ENCODE results near the gene DLX4. TPM values are rescaled to one million over a fixed set of nuclear protein-coding genes. Genes with fewer than 3 reads are reported as not detected.
A peak's percentile ranks its signal among the peaks of the same experiment; 100 is the strongest.

DLX4 gene
- total and polyA plus RNA-seq, 2 donors: 0.20 TPM; not detected in 1

- Histone ChIP-seq H3K27ac (ENCODE audit: low read depth) (no peak overlapping the region), H3K4me3 (ENCODE audit: low read depth, low read length) (peak overlapping the region; percentile 41), H3K36me3 (ENCODE audit: insufficient read depth) (no peaks in the 10 kb centered on the region), H3K4me1 (ENCODE audit: insufficient read depth) (no peaks in the 10 kb centered on the region)
- WGBS: 20% methylated on average over 10 of the region's 10 CpGs
- DNase-seq (ENCODE audit: extremely low spot score): no peak
Observed at GRCh38 chr17:49967621-49968404, 1.2 kb upstream of the DLX4 start.

GRCh38 chr17:49968405-49969133, 421 bp upstream of the DLX4 start:
- Histone ChIP-seq H3K27ac (ENCODE audit: low read depth) (no peak overlapping the region), H3K36me3 (ENCODE audit: insufficient read depth) (no peaks in the 10 kb centered on the region), H3K4me1 (ENCODE audit: insufficient read depth) (no peaks in the 10 kb centered on the region), H3K4me3 (ENCODE audit: low read depth, low read length) (peak overlapping the region; percentile 41)
- DNase-seq (ENCODE audit: extremely low spot score): no peak
- 1% methylated on average over 64 of the region's 64 CpGs for WGBS

- Histone ChIP-seq H3K36me3 (ENCODE audit: insufficient read depth) (no peaks in the 10 kb centered on the region), H3K4me1 (ENCODE audit: insufficient read depth) (no peaks in the 10 kb centered on the region), H3K4me3 (ENCODE audit: low read depth, low read length) (no peak overlapping the region), H3K27ac (ENCODE audit: low read depth) (no peak overlapping the region)
- no peak for DNase-seq (ENCODE audit: extremely low spot score)
- 22% methylated on average over 18 of the region's 18 CpGs for WGBS
Observed at GRCh38 chr17:49969795-49970389, 902 bp downstream of the DLX4 start.

DNA sequence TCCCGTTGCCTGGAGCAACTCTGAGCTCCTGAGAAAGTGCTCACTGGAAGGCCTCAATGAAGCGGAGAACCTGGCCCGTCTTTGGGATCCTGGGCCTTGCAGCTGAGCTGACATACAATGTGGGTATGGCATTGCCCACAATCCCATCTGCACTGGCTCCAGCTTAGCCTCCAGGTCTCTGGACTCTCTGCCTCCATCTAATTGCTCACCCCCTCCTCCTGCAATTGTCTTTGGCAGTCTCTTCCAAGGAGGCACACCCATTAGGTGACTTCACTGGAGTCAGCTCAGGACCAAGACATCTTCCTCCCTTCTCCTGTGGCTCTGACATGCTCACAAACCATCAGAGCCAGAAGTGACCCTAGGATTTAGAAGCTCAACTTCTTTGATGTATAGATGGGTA, 1.5 kb downstream of the DLX4 start:
- Histone ChIP-seq H3K36me3 (ENCODE audit: insufficient read depth) (no peaks in the 10 kb centered on the region), H3K27ac (ENCODE audit: low read depth) (no peak overlapping the region), H3K4me3 (ENCODE audit: low read depth, low read length) (no peak overlapping the region), H3K4me1 (ENCODE audit: insufficient read depth) (no peaks in the 10 kb centered on the region)
- WGBS: 72% methylated on average over 3 of the region's 3 CpGs
- DNase-seq (ENCODE audit: extremely low spot score): no peak

DNA sequence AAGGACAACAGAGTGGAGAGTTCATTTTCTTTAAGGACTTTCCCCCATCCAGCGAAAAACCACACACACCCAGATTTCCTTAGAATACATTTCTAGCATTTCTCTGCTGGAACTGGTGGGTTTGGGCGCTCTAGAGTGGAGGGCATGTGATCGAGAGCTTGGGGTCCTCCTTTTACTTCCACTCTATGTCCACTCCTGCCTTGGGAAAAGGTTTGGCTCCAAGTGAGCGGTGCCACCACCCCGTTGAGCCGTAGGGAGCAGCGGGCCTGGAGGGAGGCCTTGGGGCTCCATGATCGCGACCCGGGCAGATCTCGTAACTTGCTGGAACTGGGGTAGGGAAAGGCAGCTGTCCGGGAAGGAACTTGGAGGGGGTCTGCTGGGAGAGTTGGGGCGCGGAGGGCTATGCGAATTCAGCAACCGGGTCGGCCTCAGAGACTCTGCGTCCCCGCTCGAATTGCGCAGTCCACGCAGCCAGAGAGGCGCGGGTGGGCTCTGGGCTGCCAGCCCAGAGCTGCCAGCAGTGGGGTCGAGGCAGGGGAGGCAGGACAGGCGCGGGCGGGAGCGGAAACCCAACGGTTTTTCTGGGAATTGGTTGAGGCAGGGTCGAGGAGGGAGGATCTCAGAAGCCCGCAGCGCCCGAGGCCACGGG, 2.3 kb downstream of the DLX4 start:
- Histone ChIP-seq H3K4me3 (ENCODE audit: low read depth, low read length) (no peak overlapping the region), H3K27ac (ENCODE audit: low read depth) (no peak overlapping the region), H3K36me3 (ENCODE audit: insufficient read depth) (no peaks in the 10 kb centered on the region), H3K4me1 (ENCODE audit: insufficient read depth) (no peaks in the 10 kb centered on the region)
- no peak for DNase-seq (ENCODE audit: extremely low spot score)
- WGBS: 15% methylated on average over 35 of the region's 35 CpGs

DNA sequence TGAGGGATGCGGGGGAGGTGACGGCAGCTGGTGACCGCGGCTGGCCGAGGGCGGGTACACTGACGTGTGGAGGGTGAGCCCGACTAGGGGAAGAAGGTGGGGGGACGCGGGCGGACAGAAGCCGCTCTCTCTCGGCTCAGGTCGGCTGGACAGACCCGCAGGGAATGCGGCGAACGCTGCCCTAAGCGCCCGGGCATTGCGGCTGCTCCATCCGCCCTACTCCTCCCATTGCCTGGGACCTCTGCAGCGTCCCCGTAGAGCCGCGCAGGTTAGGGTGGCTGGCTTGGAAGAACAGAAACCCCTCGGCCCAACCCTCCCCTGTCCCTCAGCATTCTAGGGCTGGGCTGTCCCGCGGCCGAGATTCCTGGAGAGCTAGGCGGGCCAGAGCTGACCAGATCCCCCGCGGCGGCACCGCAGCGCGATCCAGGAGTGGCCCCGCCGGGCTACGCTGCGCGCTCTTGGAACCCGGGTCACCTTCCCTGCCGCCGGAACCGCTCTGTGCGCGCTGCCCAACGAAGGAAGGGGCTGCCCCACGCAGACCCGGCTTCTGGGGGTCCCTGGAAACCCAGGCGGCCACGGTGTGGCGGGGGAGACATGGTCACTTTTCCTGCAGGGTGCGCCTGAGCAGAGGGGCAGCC, 3.0 kb downstream of the DLX4 start:
- no peaks in the 10 kb centered on the region for H3K36me3 ChIP-seq (ENCODE audit: insufficient read depth)
- no peak overlapping the region for H3K4me3 ChIP-seq (ENCODE audit: low read depth, low read length)
- 2% methylated on average over 55 of the region's 55 CpGs for WGBS

DNA sequence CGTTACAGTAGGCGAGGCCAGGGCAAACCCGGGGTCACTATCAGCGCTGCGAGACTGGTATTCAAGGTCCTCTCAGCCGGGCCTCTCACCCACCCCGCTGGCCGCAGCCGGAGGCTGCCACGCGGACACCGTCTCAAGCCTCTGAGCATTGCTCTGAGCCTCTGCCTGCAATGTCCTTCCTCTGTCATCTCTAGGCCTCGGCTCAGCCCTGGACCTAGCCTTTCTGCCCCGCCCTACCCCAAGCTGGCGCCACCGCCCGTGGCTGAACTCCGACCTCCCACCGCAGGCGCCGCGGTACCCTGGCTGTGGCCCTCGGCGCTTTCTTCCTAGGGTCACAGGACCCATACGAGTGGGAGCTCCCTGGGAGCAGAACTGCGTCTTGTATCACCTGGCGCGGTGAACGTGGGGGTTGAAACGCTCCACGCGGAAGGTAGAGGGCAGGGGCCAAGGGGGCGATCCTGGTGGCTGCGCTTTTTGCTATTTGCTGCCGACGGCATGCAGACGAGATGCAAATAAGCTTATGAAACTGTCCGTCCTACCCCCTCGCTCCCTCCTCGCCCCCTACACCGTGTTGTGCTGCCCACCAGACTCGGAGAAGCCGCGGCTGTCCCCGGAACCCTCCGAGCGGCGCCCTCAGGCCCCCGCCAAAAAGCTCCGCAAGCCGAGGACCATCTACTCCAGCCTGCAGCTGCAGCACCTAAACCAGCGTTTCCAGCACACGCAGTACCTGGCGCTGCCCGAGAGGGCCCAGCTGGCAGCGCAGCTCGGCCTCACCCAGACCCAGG, 3.7 kb downstream of the DLX4 start:
- DNase-seq (ENCODE audit: extremely low spot score): no peak
- no peaks in the 10 kb centered on the region for H3K4me1 ChIP-seq (ENCODE audit: insufficient read depth)
- no peak overlapping the region for H3K27ac ChIP-seq (ENCODE audit: low read depth)
- H3K4me3 ChIP-seq (ENCODE audit: low read depth, low read length): no peak overlapping the region
- H3K36me3 ChIP-seq (ENCODE audit: insufficient read depth): no peaks in the 10 kb centered on the region
- 12% methylated on average over 57 of the region's 57 CpGs for WGBS

More for the DNA sequence above, 3.0 kb downstream of the DLX4 start:
- no peak overlapping the region for H3K27ac ChIP-seq (ENCODE audit: low read depth)
- H3K4me1 ChIP-seq (ENCODE audit: insufficient read depth): no peaks in the 10 kb centered on the region
- no peak for DNase-seq (ENCODE audit: extremely low spot score)

DNA sequence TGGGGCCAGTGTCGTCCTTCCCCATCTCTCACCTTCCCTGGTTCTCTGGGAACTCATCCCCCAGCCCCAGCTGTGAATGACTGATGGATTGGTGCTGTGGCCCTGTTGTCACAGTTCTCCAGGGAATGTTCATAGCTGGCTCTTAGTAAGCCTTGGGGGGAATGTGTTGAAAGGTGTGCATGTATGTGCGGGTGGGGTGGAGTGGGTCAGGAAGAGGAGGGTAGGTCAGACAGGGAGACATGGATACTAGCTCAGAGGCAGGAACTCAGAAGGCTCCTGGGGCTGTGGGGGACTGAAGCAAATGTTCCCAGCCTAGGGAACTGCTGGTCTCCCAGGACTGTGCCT, 4.3 kb downstream of the DLX4 start:
- WGBS: 23% methylated on average over 2 of the region's 2 CpGs

DNA sequence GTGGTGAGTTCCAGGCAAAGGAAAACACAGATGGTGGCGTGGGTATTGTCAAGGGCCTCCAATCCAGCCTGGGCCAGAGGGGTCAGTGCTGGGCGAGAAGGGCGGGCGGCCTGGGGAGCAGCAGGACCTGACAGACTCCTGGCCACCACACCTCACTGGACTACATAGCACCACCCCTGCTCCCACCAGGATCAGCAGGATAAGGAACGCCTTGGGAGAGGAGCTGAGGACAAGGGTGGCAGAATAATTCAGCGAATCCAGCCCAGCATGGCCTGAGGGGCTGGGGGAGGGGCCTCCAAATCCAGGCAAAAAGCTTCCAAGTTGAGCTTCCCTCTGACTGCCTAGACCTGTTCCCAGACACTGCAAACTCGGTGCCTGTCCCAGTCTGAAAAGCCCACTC, 6.5 kb downstream of the DLX4 start:
- no peak overlapping the region for H3K4me3 ChIP-seq (ENCODE audit: low read depth, low read length)
- no peaks in the 10 kb centered on the region for H3K4me1 ChIP-seq (ENCODE audit: insufficient read depth)
- WGBS: 77% methylated on average over 7 of the region's 7 CpGs
- H3K36me3 ChIP-seq (ENCODE audit: insufficient read depth): no peaks in the 10 kb centered on the region
- no peak for DNase-seq (ENCODE audit: extremely low spot score)
- H3K27ac ChIP-seq (ENCODE audit: low read depth): no peak overlapping the region

More for the DNA sequence above, 4.3 kb downstream of the DLX4 start:
- no peak for DNase-seq (ENCODE audit: extremely low spot score)
- no peak overlapping the region for H3K4me3 ChIP-seq (ENCODE audit: low read depth, low read length)
- no peak overlapping the region for H3K27ac ChIP-seq (ENCODE audit: low read depth)
- no peaks in the 10 kb centered on the region for H3K36me3 ChIP-seq (ENCODE audit: insufficient read depth)
- H3K4me1 ChIP-seq (ENCODE audit: insufficient read depth): no peaks in the 10 kb centered on the region

DNA sequence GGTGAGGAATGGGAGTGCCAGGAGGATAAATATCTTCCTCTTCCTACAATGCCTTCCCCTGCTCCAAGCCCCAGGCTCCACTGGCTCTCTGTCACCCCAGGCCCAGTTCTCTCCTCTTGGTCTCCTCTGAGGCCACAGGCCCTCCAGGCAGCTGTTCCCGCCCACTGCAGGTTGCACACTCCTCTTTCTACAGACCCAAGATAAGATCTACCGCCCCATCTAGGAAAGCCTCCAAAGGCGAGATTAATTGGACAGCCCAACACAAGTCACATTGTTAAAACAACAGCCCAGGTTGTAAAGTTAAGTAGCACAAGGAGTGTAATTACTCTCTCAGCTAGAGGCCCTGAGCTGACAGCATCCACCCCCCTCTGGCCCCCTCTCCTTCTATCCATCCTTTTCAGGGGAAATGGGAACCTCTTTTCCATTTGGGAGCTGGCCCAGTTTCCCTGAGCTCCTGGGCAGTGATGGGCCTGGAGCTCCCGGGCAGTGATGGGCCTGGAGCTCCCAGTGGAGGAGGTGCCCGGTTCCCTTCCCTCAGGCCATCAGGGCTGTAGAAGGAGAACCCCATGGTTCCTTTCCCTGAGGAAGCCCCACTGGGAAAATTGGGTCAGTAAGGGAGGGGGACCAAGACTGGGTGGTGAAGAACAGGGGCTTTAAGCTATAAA, 7.3 kb downstream of the DLX4 start:
- Histone ChIP-seq H3K36me3 (ENCODE audit: insufficient read depth) (no peaks in the 10 kb centered on the region), H3K4me1 (ENCODE audit: insufficient read depth) (no peaks in the 10 kb centered on the region), H3K27ac (ENCODE audit: low read depth) (no peak overlapping the region), H3K4me3 (ENCODE audit: low read depth, low read length) (no peak overlapping the region)
- no peak for DNase-seq (ENCODE audit: extremely low spot score)
- WGBS: 64% methylated on average over 5 of the region's 5 CpGs

DNA sequence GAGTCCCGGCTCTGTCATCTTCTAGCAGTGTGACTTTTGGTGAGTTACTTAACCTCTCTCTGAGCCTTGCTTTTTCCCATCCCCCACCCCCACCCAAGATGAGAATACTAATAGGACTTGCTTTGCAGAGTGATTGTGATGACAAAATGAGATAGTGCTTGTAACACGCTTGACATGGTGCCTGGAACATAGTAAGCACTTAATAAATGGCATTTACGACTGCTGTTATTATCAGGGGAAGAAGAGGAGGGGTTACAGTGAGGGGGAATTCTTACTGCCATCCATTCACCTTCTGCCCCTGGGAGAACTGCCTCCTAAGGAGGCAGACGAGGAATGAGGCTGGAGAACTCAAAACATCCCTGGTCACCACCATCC, 7.8 kb downstream of the DLX4 start:
- H3K4me1 ChIP-seq (ENCODE audit: insufficient read depth): no peaks in the 10 kb centered on the region
- H3K27ac ChIP-seq (ENCODE audit: low read depth): no peak overlapping the region
- no peak overlapping the region for H3K4me3 ChIP-seq (ENCODE audit: low read depth, low read length)
- WGBS: 49% methylated on average over 4 of the region's 4 CpGs
- H3K36me3 ChIP-seq (ENCODE audit: insufficient read depth): no peaks in the 10 kb centered on the region
- DNase-seq (ENCODE audit: extremely low spot score): no peak

Measured in urinary bladder (tissue), 4 donors.